H1 (cell line): ENCODE results near the gene CDT1.

Experiments used
- ATF3 ChIP-seq: IDR thresholded peaks from 2 replicates; pipeline ENCODE4 v1.6.1; 2011; ENCODE audit warnings: low read depth, mild to moderate bottlenecking, low read length; ENCODE audit not compliant: insufficient read depth
- BCL11A ChIP-seq, 2 experiments: IDR thresholded peaks; one replicate each; pipeline ENCODE4 v1.6.1; 2011; ENCODE audit warnings: low read depth in 2 of 2, low read length in 2 of 2, mild to moderate bottlenecking in 2 of 2
- PHF8 ChIP-seq: fragments of 200-600 bp; sonication (generic); conservative IDR thresholded peaks from 2 replicates; pipeline ENCODE4 v1.7.1; 2012; ENCODE audit warnings: low read depth, mild to moderate bottlenecking, inconsistent platforms, low read length, moderate library complexity
- POLR2AphosphoS5 ChIP-seq: IDR thresholded peaks from 2 replicates; pipeline ENCODE4 v1.6.1; 2011; ENCODE audit warnings: low read depth, low read length
- TEAD4 ChIP-seq: IDR thresholded peaks from 2 replicates; pipeline ENCODE4 v1.6.1; 2012; ENCODE audit warnings: low read depth, low read length, inconsistent platforms, mixed read lengths

GRCh38 chr16:88762941-88763340 is 40.6 kb upstream of the CDT1 start:
- TF ChIP-seq POLR2AphosphoS5 (no peak), ATF3 (no peak), BCL11A (IDR thresholded peaks at IDR 0.05; ENCODE audit: low read depth in 2 of 2, low read length in 2 of 2) (no peak), TEAD4 (no peak), PHF8 (no peak)
